Endothelial cell (in vitro differentiated cells): ENCODE measurements around the gene P3H2. TPM values are rescaled to one million over a fixed set of nuclear protein-coding genes. Genes with fewer than 3 reads are reported as not detected.

Experiments used
- DNase-seq: peaks from one replicate; pipeline ENCODE4 v3.0.0; 2021; ENCODE audit warnings: low spot score
- H3K27ac Mint-ChIP-seq: one replicate; pipeline ENCODE4 v1.8.0; 2021; ENCODE audit warnings: mixed read lengths, inconsistent platforms; ENCODE audit not compliant: unreplicated experiment
- H3K27me3 Mint-ChIP-seq: one replicate; pipeline ENCODE4 v1.8.0; 2021; ENCODE audit warnings: mild to moderate bottlenecking, moderate library complexity, mixed read lengths, inconsistent platforms; ENCODE audit not compliant: unreplicated experiment
- H3K36me3 Mint-ChIP-seq: one replicate; pipeline ENCODE4 v1.8.0; 2021; ENCODE audit warnings: mild to moderate bottlenecking, low read depth, mixed read lengths, inconsistent platforms; ENCODE audit not compliant: unreplicated experiment
- H3K4me1 Mint-ChIP-seq: one replicate; pipeline ENCODE4 v1.8.0; 2021; ENCODE audit warnings: mild to moderate bottlenecking, mixed read lengths, inconsistent platforms; ENCODE audit not compliant: unreplicated experiment
- H3K4me3 Mint-ChIP-seq: one replicate; pipeline ENCODE4 v1.8.0; 2021; ENCODE audit warnings: mild to moderate bottlenecking, mixed read lengths, inconsistent platforms; ENCODE audit not compliant: unreplicated experiment
- H3K9me3 Mint-ChIP-seq: one replicate; pipeline ENCODE4 v1.8.0; 2021; ENCODE audit warnings: mixed read lengths, inconsistent platforms; ENCODE audit not compliant: unreplicated experiment
- CTCF ChIP-seq: fragments of 200-600 bp; sonication (generic); IDR thresholded peaks from one replicate; pipeline ENCODE4 v1.5.0; 2021; ENCODE audit warnings: antibody characterized with exemption; ENCODE audit not compliant: unreplicated experiment
- total RNA-seq: library from RNA; stranded (reverse); fragmentation: NEBNext Ultra II Directional; extraction: Animal tissue kit (Norgen Biotek cat#: 25700); gene quantifications from one replicate; pipeline ENCODE4 v1.2.1, GENCODE V29; 2021; ENCODE audit not compliant: unreplicated experiment

The P3H2 gene
- total RNA-seq, 1 donor from 2014 or later = 1.5 TPM

- Mint-ChIP-seq H3K27me3 (no peaks in the 10 kb centered on the region), H3K27ac (no peak overlapping the region), H3K4me3 (no peak overlapping the region), H3K4me1 (peaks cover 6% of the 10 kb centered on the region), H3K9me3 (no peaks in the 10 kb centered on the region), H3K36me3 (no peaks in the 10 kb centered on the region)
- TF ChIP-seq CTCF = no peak
- no peak for DNase-seq
Measured at GRCh38 chr3:190110826-190111225, 9.9 kb downstream of the P3H2 start.

- TF ChIP-seq CTCF = no peak
- Mint-ChIP-seq H3K4me3 (no peak overlapping the region), H3K9me3 (no peaks in the 10 kb centered on the region), H3K36me3 (no peaks in the 10 kb centered on the region), H3K27me3 (no peaks in the 10 kb centered on the region), H3K4me1 (peaks cover 6% of the 10 kb centered on the region), H3K27ac (no peak overlapping the region)
- DNase-seq = no peak
Measured at GRCh38 chr3:190109441-190109840, 11.3 kb downstream of the P3H2 start.

GRCh38 chr3:190108804-190109203 is 11.9 kb downstream of the P3H2 start:
- Mint-ChIP-seq H3K9me3 (no peaks in the 10 kb centered on the region), H3K36me3 (no peaks in the 10 kb centered on the region), H3K4me3 (no peak overlapping the region), H3K27ac (no peak overlapping the region), H3K27me3 (no peaks in the 10 kb centered on the region), H3K4me1 (peaks cover 6% of the 10 kb centered on the region)
- no peak for DNase-seq
- no peak for TF ChIP-seq CTCF

- no peak overlapping the region for H3K27ac Mint-ChIP-seq
- peaks cover 6% of the 10 kb centered on the region for H3K4me1 Mint-ChIP-seq
- no peaks in the 10 kb centered on the region for H3K36me3 Mint-ChIP-seq
- DNase-seq = no peak
- H3K4me3 Mint-ChIP-seq = no peak overlapping the region
- H3K9me3 Mint-ChIP-seq = no peaks in the 10 kb centered on the region
- no peak for TF ChIP-seq CTCF
- H3K27me3 Mint-ChIP-seq = no peaks in the 10 kb centered on the region
Measured at GRCh38 chr3:190105876-190106275, 14.8 kb downstream of the P3H2 start.

GRCh38 chr3:190101320-190102011 is 19.2 kb downstream of the P3H2 start:
- no peak for TF ChIP-seq CTCF
- H3K9me3 Mint-ChIP-seq = no peaks in the 10 kb centered on the region
- no peak for DNase-seq
- no peak overlapping the region for H3K27ac Mint-ChIP-seq
- H3K4me1 Mint-ChIP-seq = peaks cover 4% of the 10 kb centered on the region
- no peak overlapping the region for H3K4me3 Mint-ChIP-seq
- no peaks in the 10 kb centered on the region for H3K36me3 Mint-ChIP-seq
- H3K27me3 Mint-ChIP-seq = no peaks in the 10 kb centered on the region
